NCI-H69 (cell line): ENCODE results near the gene TBL3.
"Not testable (repeated sequence)": the region's sequence is repeated elsewhere in the genome, so short reads cannot be mapped to it uniquely, and the experiment has no call there.

Experiments used
- DNase-seq: peaks from one replicate; lab custom pipeline; 2025; lab: John Stamatoyannopoulos, UW

Gene TBL3

DNA sequence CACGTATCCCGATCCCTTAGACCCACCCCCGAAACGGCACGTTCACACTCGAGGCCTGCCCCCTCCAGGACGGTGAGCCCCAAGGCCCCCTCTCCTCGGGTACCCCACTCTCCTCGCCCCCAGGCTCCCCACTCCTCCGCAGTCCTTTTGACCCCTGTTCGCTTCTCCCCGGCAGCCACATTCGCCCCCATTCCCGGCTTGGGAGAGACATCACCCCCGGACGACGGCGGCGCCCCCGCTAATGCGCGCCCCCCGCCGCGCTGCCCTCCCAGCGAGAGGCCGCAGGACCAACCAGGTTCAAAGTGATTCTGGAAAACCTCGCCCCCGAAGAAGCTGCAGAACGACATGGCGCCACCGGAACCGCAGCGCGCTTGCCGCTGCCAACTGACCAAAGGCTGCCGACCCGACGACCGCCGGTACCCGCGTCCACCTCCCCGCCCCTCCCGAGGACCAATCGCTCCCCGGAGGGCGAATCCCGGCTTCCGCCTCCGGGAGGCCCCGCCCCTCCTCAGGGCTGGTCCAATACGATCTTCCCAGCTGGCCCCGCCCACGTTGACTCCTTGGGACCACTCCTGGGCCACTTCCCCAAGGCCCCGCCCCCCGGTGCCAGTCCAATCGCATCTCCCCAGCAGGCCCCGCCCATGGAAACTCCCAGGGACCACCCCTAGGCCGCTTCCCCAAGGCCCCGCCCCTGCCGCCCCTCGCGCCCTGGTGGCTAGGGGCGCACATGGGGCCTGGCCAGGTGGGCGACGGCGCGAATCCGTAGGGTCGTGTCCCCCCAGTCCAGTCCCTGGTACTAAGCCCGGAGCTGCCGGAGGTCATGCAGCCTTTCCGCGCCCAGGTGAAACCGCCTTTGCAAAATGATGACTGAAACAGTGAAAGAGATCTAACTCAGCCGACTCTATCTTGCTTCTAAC, 28.8 kb upstream of the TBL3 start, which contains the start of gene MSRB1:
MSRB1 (minus strand) TSS at position 390 of the 917 bp plus-strand sequence; CDS start at position 347, 43 bp downstream.
- DNase-seq = peak; percentile 100

DNA sequence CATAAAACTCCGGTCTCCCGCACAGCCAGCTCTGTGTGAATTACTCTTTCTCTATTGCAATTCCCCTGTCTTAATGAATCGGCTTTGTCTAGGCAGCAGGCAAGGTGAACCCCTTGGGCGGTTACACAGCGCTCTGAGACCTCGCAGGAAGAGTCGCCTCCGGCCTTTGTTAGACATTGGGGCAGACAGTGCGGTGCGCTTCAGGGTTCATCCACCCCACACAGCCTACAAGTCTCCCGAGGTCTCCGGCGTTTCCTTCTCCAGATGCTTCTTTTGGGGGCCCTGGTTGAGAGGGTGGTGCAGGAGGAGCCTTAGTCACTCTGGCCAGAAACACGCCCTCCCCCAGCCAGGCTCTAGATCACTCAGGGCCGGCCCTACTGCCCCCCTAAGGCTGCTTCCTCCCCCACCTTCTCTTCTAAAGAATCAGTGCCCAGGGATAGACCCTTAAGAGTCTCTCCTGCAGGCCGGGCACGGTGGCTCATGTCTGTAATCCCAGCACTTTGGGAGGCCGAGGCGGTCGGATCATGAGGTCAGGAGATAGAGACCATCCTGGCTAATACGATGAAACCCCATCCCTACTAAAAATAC, 27.1 kb upstream of the TBL3 start:
- DNase-seq = no peak

DNA sequence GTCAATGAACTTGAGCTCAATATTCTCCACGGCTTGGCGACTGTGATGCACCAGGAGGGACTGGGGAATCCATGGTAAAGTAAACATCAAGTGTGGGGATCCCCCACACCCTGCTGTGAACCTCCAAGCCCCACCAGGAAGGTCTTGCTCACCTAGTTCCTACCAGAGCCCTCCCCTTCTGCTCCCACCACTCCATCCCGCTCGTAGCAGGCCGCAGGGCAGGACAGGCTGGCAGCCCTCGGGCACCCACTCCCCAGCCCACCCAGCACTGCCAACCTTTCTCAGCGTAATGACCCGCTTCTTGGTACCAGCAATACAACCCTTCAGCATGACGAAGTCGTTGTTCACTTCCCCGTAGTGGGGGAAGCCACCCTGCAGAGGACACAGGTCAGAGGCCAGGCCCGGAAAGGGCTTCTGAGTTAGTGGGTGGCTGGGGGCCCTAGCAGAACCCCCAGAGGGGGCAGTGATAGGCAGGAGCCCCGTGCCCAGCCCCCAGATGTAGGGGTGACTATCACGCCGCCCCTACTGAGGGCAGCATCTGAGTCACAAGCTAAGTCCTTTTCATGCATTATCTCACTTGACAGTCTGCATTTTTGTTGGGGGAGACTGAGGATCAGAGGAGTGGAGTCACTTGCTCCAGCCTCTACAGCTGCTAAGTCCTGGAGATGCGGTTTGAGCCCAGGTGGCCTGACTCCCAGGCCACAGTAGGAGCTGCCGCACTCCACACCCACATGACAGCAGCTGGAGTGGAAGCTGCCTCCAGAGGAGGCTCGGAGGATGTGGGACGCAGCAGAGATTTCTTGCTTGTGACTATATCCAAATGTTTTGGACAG, 26.1 kb upstream of the TBL3 start:
- no peak for DNase-seq

DNA sequence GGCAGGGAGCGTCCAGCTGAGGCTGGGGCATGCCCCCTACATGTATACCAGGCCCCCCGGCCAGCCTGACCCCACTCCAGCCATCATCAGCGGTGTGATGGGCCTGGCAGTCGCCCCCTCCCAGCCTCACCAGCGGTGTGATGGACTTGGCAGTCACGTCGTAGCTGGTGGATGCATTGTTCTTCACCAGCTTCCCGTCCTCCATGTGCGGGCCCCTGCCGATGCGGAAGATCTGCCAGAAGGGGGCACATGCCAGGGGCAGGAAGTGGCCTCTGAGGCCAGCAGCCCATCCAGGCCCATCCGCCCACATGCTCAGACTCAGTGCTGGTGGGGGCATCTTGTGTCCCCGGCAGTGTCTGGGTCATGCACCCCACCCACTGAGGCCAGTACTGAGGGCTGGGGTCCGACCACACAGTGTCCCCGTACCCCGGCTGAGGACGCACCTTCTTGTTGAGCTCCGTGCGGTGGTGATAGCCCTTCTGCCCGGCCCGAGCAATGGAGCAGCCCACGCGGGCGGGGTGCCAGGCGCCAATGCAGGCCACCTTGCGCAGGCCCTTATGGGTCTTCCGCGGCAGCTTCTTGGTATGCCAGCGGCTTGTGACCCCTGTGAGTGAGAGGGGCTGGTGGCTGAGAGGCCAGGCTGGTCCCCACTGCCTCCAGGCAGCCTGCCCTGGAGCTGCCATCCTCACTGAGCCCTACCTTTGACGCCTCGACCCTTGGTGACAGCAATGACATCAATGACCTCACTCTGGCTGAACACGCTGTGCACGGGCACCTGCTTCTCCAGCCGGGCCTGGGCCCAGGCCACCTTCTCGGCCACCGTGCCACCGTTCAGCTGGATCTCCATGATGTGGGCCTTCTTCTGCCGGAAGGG, 25.1 kb upstream of the TBL3 start:
- DNase-seq = no peak

DNA sequence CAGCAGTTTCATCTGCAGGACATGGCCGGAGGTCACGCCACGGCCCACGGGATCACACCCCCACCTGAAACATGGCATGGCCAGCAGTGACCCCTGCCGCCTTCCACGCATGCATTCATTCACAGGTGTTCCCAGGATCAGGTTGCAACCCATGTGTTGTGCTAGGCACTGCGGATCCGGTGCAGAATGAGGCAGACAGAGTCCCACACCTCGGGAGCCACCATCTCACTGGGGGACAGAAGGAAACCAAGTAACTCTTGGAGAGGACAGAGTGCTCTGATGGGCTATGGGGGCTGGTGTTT, 24.5 kb upstream of the TBL3 start:
- DNase-seq = no peak

DNA sequence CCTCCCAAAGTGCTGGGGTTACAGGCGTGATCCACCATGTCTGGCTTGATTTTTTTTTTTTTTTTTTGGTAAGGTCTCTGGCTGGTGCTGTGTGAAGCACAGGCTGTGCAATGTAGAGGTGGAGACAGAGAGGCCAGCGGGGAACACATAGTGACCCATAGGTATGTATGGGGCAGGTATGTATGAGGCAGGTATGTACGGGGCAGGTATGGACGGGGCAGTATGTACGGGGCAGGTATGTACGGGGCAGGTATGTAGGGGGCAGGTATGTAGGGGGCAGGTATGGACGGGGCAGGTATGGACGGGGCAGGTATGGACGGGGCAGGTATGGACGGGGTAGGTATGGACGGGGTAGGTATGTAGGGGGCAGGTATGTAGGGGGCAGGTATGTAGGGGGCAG, 22.3 kb upstream of the TBL3 start:
- DNase-seq = no peak

DNA sequence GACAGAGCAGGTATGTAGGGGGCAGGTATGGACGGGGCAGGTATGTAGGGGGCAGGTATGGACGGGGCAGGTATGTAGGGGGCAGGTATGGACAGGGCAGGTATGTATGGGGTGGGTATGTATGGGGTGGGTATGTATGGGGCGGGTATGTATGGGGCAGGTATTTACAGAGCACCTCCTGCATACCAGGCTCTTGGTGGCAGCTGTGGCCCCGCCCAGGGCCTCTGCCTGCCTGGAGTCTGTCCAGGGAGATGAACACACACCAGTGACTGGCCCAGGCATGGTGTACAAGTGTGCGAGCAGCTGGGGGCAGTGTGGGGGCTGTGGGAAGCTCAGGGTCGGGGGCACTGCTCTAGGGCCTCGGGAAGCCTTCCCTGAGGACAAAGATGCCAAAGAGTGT, 21.8 kb upstream of the TBL3 start:
- DNase-seq = no peak

DNA sequence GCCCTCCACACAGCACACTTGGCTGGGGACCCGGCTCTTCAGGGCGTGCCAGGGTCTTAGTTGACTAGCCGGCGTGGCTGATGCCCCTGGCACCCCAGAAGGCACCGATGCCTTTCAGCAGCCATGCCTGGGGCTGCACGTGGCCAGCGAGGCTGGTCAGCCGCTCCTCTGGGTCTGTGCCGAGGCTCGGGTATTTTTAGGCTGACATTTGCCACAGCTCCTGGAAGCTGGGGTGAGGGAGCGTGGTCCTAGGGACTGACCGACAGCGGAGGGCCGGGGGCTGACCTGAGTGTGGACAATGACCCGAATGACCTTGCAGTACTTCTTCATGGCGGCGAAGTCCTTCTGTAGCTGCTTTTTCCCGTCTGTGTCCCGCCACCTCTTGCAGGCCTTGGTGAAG, 21.3 kb upstream of the TBL3 start:
- no peak for DNase-seq

DNA sequence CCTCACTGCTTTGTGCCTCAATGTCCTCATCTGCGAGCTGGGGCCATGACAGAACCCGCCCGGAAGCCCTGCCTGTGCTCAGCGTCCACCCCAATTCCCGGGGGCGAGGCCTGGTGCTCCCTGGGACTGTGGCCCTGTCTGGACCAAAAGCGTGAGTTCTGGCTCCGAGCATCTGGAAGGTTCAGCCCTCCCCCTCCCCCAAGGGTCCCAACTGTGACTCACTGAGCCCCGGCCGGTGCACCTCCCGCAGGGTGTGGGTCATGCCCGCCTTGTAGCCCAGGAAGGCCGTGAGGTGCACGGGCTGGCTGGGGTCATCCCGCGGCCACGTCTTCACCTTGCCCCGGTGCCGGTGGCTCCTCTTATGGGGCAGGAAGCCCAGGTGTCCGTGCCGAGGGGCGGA, 18.1 kb upstream of the TBL3 start:
- no peak for DNase-seq

DNA sequence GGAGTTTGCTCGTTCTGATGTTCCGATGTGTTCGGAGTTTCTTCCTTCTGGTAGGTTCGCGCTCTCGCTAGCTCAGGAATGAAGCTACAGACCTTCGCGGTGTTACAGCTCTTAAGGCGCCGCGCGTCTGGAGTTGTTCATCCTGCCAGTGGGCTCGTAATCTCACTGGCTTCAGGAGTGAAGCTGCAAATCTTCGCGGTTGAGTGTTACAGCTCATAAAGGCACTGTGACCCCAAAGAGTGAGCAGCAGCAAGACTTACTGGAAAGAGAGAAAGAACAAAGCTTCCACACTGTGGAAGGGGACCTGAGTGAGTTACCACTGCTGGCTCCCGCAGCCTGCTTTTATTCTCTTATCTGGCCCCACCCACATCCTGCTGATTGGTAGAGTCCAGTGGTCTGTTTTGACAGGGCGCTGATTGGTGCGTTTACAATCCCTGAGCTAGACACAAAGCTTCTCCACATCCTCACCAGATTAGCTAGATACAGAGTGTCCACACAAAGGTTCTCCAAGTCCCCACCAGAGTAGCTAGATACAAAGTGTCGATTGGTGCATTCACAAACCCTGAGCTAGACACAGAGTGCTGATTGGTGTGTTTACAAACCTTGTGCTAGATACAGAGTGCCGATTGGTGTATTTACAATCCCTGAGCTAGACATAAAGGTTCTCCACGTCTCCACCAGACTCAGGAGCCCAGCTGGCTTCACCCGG, 14.3 kb upstream of the TBL3 start:
- not testable (repeated sequence) for DNase-seq

DNA sequence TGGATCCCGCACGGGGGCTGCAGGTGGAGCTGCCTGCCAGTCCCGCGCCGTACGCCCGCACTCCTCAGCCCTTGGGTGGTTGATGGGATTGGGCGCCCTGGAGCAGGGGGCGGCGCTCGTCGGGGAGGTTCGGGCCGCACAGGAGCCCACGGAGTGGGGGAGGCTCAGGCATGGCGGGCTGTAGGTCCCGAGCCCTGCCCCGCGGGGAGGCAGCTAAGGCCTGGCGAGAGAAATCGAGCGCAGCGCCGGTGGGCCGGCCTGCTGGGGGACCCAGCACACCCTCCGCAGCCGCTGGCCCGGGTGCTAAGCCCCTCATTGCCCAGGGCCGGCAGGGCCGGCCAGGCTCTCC, 13.7 kb upstream of the TBL3 start:
- not testable (repeated sequence) for DNase-seq

DNA sequence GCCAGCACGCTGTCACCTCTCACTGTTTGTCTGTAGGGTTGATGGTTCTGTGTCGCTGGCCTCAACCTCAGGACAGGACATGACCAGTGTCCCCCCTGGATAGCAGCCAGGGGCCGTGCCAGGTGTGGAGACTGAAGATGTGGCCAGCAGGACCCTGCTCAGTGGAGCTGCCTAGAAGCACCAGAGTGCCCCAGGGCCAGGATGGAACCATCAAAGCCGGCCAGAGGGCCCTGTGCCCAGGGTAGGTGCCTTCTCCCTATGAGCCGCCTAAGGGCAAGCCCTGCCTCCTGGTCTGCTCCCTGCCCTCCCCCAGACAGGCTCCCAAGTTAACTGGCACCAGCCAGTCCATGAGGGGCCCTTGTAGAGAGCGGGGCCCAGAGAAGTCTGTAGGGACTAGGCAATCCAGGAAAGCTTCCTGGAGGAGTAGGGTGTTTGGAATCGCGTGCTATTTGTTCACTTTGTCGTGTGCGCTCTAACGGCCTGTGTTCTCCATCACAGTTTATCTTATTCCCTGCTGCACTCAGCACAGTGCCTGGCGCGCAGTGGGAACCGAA, 13.1 kb upstream of the TBL3 start:
- no peak for DNase-seq

DNA sequence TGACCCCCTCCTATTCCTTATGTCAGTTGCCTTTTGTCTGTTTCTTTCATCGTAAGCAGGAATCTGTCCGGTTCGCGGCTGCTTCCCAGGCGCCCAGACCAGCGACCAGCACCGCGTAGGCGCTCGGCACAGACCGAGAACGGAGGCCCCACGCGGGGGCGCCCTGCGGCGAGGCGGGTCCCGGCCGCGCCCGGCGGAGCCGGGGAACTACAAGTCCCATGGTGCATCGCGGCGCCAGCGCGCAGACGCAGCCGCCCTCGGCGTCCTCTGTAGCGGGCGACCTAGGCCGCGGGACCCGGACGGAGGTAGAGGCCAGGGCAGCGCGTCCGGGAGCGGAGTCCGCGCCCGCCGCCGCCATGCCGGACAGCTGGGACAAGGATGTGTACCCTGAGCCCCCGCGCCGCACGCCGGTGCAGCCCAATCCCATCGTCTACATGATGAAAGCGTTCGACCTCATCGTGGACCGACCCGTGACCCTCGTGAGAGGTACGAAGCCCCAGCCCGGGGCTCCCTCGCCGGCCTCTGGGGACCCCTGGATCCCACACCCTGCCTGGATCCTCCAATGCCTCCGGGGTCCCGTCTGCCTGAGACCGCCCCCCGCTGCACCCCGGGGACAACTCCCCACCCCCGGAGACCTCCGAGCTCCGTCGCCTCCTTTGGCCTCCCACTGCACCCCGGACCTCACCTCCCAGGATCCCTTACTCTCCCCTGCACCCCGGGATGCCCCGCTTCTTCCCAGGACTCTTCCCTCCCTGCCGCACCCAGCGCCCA, 12.4 kb upstream of the TBL3 start, which contains the start of gene NDUFB10:
NDUFB10 (plus strand) TSS at position 270 of the 771 bp plus-strand sequence; CDS start at position 357, 87 bp downstream.
- peak; percentile 95 for DNase-seq

DNA sequence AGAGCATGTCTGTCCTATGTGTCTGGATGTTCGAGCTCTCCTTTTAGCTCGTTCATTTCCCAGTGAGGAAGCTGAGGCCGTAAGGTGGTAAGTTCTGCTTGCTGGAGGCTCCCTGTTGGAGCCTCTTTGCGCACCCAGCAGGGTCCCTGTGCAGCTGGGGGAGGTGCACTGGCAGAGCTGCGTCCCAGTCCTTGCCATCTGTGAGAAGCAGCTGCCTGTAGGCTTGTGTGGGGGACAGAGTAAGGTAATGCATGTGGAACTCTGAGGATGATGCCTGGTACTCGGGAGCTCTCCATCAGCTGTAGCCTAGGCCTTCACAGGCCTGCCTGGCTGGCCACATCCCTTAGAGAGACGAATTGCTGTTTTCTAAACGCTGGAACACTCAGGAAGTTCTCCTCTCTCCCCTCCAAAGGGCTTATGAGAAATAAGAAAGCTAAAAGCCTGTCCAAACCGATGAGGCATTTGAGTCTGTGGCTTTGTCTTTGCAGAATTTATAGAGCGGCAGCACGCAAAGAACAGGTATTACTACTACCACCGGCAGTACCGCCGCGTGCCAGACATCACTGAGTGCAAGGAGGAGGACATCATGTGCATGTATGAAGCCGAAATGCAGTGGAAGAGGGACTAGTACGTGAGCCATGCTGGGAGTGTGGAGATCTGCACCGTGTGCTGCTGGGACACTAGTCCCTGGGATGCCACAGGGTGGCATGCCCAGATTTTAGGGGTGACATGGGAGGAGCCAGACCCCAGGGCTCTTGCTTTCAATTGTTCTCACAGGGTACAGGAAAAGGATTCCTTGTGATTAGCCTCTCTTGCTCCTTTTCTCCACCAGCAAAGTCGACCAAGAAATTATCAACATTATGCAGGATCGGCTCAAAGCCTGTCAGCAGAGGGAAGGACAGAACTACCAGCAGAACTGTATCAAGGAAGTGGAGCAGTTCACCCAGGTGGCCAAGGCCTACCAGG, 10.9 kb upstream of the TBL3 start:
- DNase-seq = peak; percentile 90

DNA sequence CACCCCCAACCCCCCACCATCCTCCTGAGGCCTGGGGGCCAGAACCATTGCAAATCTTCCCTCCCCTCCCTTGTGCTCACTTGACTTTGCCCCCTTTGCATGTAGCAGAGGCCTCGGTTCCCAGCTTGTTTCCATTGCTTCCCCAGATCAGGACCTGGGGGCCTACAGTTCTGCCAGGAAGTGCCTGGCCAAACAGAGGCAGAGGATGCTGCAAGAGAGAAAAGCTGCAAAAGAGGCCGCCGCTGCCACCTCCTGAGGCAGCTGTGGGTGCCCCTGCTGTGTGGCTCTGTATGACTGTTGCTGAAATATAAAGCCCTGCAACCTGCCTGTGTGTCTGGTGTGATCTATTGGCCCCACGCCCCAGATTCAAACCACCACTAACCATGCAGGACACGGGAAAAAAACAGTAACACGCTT, 10.2 kb upstream of the TBL3 start:
- peak; percentile 55 for DNase-seq

DNA sequence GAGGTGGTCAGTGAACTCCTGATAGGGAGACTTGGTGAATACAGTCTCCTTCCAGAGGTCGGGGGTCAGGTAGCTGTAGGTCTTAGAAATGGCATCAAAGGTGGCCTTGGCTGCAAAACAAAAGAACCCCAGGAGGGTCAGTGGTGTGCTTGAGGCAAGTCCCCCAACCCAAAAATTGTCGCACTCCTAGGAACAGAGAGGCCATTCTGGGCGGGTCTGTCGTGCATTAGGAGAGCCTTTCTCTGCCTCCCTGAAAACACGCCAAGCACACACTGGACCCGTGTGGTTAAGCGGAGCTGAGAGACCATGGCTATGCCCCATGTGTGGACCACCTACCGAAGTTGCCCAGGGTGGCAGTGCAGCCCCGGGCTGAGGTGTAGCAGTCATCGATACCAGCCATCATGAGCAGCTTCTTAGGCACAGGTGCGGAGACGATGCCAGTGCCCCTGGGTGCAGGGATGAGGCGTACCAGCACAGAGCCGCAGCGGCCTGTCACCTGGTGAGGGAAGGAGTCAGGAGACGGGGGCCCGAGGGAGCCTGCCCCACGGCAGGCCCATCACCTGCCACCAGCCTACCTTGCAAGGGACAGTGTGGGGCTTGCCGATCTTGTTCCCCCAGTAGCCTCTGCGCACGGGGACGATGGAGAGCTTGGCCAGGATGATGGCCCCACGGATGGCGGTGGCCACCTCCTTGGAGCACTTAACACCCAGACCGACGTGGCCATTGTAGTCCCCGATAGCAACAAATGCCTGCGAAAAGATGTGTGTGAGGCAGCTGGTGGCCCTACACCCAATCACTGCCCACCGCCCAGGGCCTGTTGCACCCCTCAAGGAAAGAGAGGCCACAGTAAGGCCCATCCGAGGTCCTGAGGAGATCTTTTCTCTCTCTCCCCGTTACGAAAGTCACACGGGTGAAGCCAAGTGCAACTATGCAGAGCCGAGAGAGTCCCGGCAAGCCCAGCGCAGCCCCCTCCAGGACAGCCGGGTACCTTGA, 9.4 kb upstream of the TBL3 start:
- DNase-seq = not testable (repeated sequence)

DNA sequence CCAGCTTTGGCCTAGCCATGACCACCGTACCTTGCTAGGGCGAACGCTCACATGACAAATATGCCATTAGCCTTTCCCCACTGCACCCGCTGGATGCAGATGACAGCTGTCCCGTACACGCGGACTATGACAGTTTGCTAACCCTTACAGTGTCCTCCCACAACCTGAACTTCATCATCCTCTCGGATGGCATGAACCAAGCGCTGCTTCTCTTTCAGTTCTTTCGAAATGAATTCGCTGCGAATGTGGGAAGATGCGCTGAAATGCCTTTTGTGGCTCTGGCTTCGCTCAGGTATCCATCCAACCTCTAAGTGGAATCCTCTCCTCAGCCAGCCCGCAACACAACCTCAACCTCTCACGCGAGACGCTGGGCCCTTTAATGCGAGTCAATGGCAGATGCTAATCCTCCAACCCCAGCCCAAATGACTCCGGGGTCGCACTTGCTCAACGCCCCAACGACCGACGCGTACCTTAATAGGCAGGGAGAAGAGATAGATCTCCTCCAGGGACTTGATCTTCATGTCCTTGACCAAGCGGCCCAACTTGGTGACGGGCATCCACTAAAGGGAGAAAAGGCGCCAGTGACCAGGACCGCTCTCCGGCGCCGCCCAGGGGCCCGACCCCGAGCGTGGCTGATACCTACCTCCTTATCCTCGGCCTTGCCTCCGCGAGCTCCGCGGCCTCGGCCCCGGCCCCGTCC, 7.9 kb upstream of the TBL3 start:
- peak; percentile 56 for DNase-seq
